ENCODE data around the gene USP1. TPM values are rescaled to one million over a fixed set of nuclear protein-coding genes. Genes with fewer than 3 reads are reported as not detected.

USP1 gene
- 20.0 TPM for total RNA-seq (ENCODE audit: unreplicated experiment)
- long read RNA-seq, partial matches to known transcripts: 9 of 10 reads
- long read RNA-seq, other reads (novel, unspliced or antisense): 0 of 10 reads

- DNase-seq (ENCODE audit: low spot score): peak; percentile 93
- peak within 1 kb of the TSS; percentile 99 for H3K27ac Mint-ChIP-seq (ENCODE audit: unreplicated experiment)
- peaks cover 4% of the 10 kb centered on the region for H3K36me3 Mint-ChIP-seq (ENCODE audit: low read depth, unreplicated experiment)
- H3K9me3 Mint-ChIP-seq (ENCODE audit: unreplicated experiment): no peaks in the 10 kb centered on the region
- peaks cover 7% of the 10 kb centered on the region for H3K27me3 Mint-ChIP-seq (ENCODE audit: unreplicated experiment)
- peak within 1 kb of the TSS; percentile 95 for H3K4me3 Mint-ChIP-seq (ENCODE audit: unreplicated experiment)
- no peak for TF ChIP-seq CTCF (IDR thresholded peaks at IDR 0.05; ENCODE audit: unreplicated experiment)
- peaks cover 13% of the 10 kb centered on the region for H3K4me1 Mint-ChIP-seq (ENCODE audit: unreplicated experiment)
Measured at GRCh38 chr1:62436466-62437272, at the start of gene USP1. USP1 (plus strand) TSS chr1:62437049; CDS start chr1:62439868, 2,819 bp downstream.

- no peak overlapping the region for H3K27ac Mint-ChIP-seq (ENCODE audit: unreplicated experiment)
- H3K9me3 Mint-ChIP-seq (ENCODE audit: unreplicated experiment): no peaks in the 10 kb centered on the region
- H3K4me1 Mint-ChIP-seq (ENCODE audit: unreplicated experiment): peaks cover 14% of the 10 kb centered on the region
Measured at GRCh38 chr1:62389531-62389930, 47.3 kb upstream of the USP1 start.

GRCh38 chr1:62390071-62390470 lies 46.8 kb upstream of the USP1 start:
- H3K27me3 Mint-ChIP-seq (ENCODE audit: unreplicated experiment): peaks cover 3% of the 10 kb centered on the region
- no peaks in the 10 kb centered on the region for H3K9me3 Mint-ChIP-seq (ENCODE audit: unreplicated experiment)
- no peak for TF ChIP-seq CTCF (IDR thresholded peaks at IDR 0.05; ENCODE audit: unreplicated experiment)
- peaks cover 19% of the 10 kb centered on the region for H3K4me1 Mint-ChIP-seq (ENCODE audit: unreplicated experiment)
- no peak overlapping the region for H3K27ac Mint-ChIP-seq (ENCODE audit: unreplicated experiment)
- H3K36me3 Mint-ChIP-seq (ENCODE audit: low read depth, unreplicated experiment): no peaks in the 10 kb centered on the region
- no peak overlapping the region for H3K4me3 Mint-ChIP-seq (ENCODE audit: unreplicated experiment)
- DNase-seq (ENCODE audit: low spot score): no peak

More at GRCh38 chr1:62389531-62389930, 47.3 kb upstream of the USP1 start:
- Mint-ChIP-seq H3K4me3 (ENCODE audit: unreplicated experiment) (no peak overlapping the region), H3K36me3 (ENCODE audit: low read depth, unreplicated experiment) (no peaks in the 10 kb centered on the region), H3K27me3 (ENCODE audit: unreplicated experiment) (peaks cover 3% of the 10 kb centered on the region)
- DNase-seq (ENCODE audit: low spot score): no peak
- TF ChIP-seq CTCF (IDR thresholded peaks at IDR 0.05; ENCODE audit: unreplicated experiment): no peak

- peak; percentile 86 for TF ChIP-seq CTCF (IDR thresholded peaks at IDR 0.05; ENCODE audit: unreplicated experiment)
- Mint-ChIP-seq H3K4me1 (ENCODE audit: unreplicated experiment) (peaks cover 24% of the 10 kb centered on the region), H3K9me3 (ENCODE audit: unreplicated experiment) (no peaks in the 10 kb centered on the region), H3K4me3 (ENCODE audit: unreplicated experiment) (no peak overlapping the region), H3K36me3 (ENCODE audit: low read depth, unreplicated experiment) (no peaks in the 10 kb centered on the region), H3K27me3 (ENCODE audit: unreplicated experiment) (peaks cover 3% of the 10 kb centered on the region), H3K27ac (ENCODE audit: unreplicated experiment) (no peak overlapping the region)
- peak; percentile 58 for DNase-seq (ENCODE audit: low spot score)
Measured at GRCh38 chr1:62391369-62391971, 45.4 kb upstream of the USP1 start.

GRCh38 chr1:62392951-62393350 lies 43.9 kb upstream of the USP1 start:
- no peak overlapping the region for H3K27ac Mint-ChIP-seq (ENCODE audit: unreplicated experiment)
- no peak for DNase-seq (ENCODE audit: low spot score)
- H3K4me1 Mint-ChIP-seq (ENCODE audit: unreplicated experiment): peaks cover 24% of the 10 kb centered on the region
- H3K27me3 Mint-ChIP-seq (ENCODE audit: unreplicated experiment): peaks cover 3% of the 10 kb centered on the region
- no peak overlapping the region for H3K4me3 Mint-ChIP-seq (ENCODE audit: unreplicated experiment)
- no peaks in the 10 kb centered on the region for H3K36me3 Mint-ChIP-seq (ENCODE audit: low read depth, unreplicated experiment)
- no peak for TF ChIP-seq CTCF (IDR thresholded peaks at IDR 0.05; ENCODE audit: unreplicated experiment)
- no peaks in the 10 kb centered on the region for H3K9me3 Mint-ChIP-seq (ENCODE audit: unreplicated experiment)
